GM12891 (cell line): ENCODE measurements around the gene MPC2.

Experiments used
- POLR2A ChIP-seq: IDR thresholded peaks from 2 replicates; pipeline ENCODE4 v1.6.1; 2011; ENCODE audit warnings: low read depth, low read length, control low read depth
- POLR2AphosphoS5 ChIP-seq: IDR thresholded peaks from 2 replicates; pipeline ENCODE4 v1.6.1; 2011; ENCODE audit warnings: low read depth, low read length, control low read depth
- POU2F2 ChIP-seq: IDR thresholded peaks from 2 replicates; pipeline ENCODE4 v1.6.1; 2011; ENCODE audit warnings: low read depth, mild to moderate bottlenecking, control low read depth, low read length, moderate library complexity
- TAF1 ChIP-seq: IDR thresholded peaks from 2 replicates; pipeline ENCODE4 v1.6.1; 2011; ENCODE audit warnings: low read depth, low read length, control low read depth

DNA sequence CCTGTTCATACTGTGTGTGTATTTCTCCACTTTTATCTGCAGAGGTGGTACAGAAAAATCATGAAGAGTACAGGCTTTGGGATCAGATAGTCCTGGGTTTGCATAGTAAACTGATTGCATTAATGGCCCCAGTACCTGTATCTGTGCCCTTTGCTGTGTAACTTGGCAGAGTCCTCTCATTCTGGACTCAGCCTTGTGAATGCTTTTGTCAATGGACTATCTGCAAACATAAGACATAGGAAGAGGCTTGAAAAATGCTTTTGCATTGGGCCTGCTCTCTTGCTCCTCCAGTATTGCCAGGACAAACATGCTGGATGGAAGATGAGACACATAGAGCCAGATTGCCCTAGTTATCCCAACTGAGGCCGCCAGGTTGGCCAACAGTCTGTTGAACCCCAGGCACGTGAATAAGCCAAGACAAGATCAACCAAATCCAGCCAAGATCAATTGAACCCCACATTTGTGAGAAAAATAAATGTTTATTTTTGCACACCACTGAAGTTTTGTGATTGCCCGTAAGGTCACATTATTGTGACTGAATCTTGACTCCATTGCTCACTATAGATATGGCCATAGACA is 60.2 kb downstream of the MPC2 start:
- no peak for TF ChIP-seq POLR2A
- TF ChIP-seq POLR2AphosphoS5: no peak
- no peak for TF ChIP-seq POU2F2
- no peak for TF ChIP-seq TAF1
